NB4 (cell line): ENCODE data around the gene DPEP2NB.

ENCODE experiments used
- CTCF ChIP-seq: IDR thresholded peaks from one replicate; pipeline ENCODE4 v1.5.1; 2012; ENCODE audit warnings: low read depth, low read length
- MAX ChIP-seq: IDR thresholded peaks from 2 replicates; pipeline ENCODE4 v1.6.1; 2011; ENCODE audit warnings: low read depth, low read length
- MYC ChIP-seq: IDR thresholded peaks from 2 replicates; pipeline ENCODE4 v1.6.1; 2011; ENCODE audit warnings: low read depth, low read length
- POLR2A ChIP-seq: IDR thresholded peaks from 2 replicates; pipeline ENCODE4 v1.6.1; 2011; ENCODE audit warnings: mild to moderate bottlenecking; ENCODE audit not compliant: insufficient read length; ENCODE audit errors: extremely low read depth

- TF ChIP-seq MAX (no peak), CTCF (no peak), POLR2A (no peak), MYC (no peak)
Observed at GRCh38 chr16:68000450-68000849, 15.3 kb downstream of the DPEP2NB start.
